Esophagus squamous epithelium (tissue), 5 donors: ENCODE results near the gene ITGAL. TPM values are rescaled to one million over a fixed set of nuclear protein-coding genes. Genes with fewer than 3 reads are reported as not detected.
"Not testable (repeated sequence)": the region's sequence is repeated elsewhere in the genome, so short reads cannot be mapped to it uniquely, and the experiment has no call there.

Source experiments
- DNase-seq: peaks from one replicate; lab custom pipeline; 2025; lab: John Stamatoyannopoulos, UW
- H3K27ac ChIP-seq, 4 donors: fragments of 200-600 bp; sonication (generic); one replicate each; pipeline ENCODE4 v1.5.1; 2016 to 2019; ENCODE audit warnings: mild to moderate bottlenecking in 1 of 4
- H3K27me3 ChIP-seq, 4 donors: fragments of 200-600 bp; sonication (generic); 1 replicate in 3 of 4; 2 replicates in 1 of 4; pipeline versions ENCODE4 v1.5.1 to v1.6.0; 2017 to 2021; ENCODE audit warnings: antibody characterized with exemption in 1 of 4
- H3K36me3 ChIP-seq, 3 donors: fragments of 200-600 bp; sonication (generic); one replicate each; pipeline ENCODE4 v1.5.1; 2016 to 2019
- H3K4me1 ChIP-seq, 3 donors: fragments of 200-600 bp; sonication (generic); one replicate each; pipeline ENCODE4 v1.5.1; 2017 to 2019
- H3K4me3 ChIP-seq, 4 donors: fragments of 200-600 bp; sonication (generic); 1 replicate in 3 of 4; 2 replicates in 1 of 4; pipeline ENCODE4 v1.5.1; 2016 to 2019; ENCODE audit warnings: mild to moderate bottlenecking in 2 of 4, moderate library complexity in 1 of 4
- H3K9me3 ChIP-seq, 3 donors: fragments of 200-600 bp; sonication (generic); one replicate each; pipeline ENCODE4 v1.5.1; 2016 to 2019
- CTCF ChIP-seq, 6 experiments: fragments of 450-650 bp in 4 of 6; fragments of 200-600 bp in 2 of 6; sonication (generic) in 2 of 6; IDR thresholded peaks; one replicate each; pipeline ENCODE4 v1.5.1; 2016 to 2019; ENCODE audit warnings: antibody characterized with exemption in 6 of 6, mild to moderate bottlenecking in 4 of 6, moderate library complexity in 4 of 6
- POLR2A ChIP-seq, 4 donors: fragments of 450-650 bp; IDR thresholded peaks; one replicate each; pipeline ENCODE4 v1.6.1; 2017; ENCODE audit warnings: antibody characterized with exemption in 4 of 4, mild to moderate bottlenecking in 4 of 4, moderate library complexity in 3 of 4
- WGBS, 2 donors: methylation state at CpG; one replicate each; pipeline ENCODE4 v1.1.5; 2018; 5-methylcytosine and 5-hydroxymethylcytosine counted together
- intact Hi-C: fragments of 100-400 bp; cut with DNase I; formaldehyde crosslinking; loops from one replicate; pipeline ENCODE4 v1.15.0; 2022
- total RNA-seq, 4 donors: library from RNA; depleted of rRNA; stranded (reverse); fragments of >200 nt; gene quantifications; one replicate each; pipeline ENCODE4 v1.1.0, GENCODE V29; 2016
- donor health status: DM: yes; HTN: yes; CAD: no.

The ITGAL gene
- total RNA-seq, 4 donors from 2014 or later = 1.3 to 4.4 (median 2.4) TPM

- Histone ChIP-seq H3K4me3 (peak overlapping the region; percentile 78 to 91 (median 88)), H3K9me3 (no peaks in the 10 kb centered on the region), H3K4me1 (peaks cover 9 to 36% (median 18%) of the 10 kb centered on the region in 3 donors), H3K27ac (peak overlapping the region; percentile 89 to 96 (median 93)), H3K27me3 (no peaks in the 10 kb centered on the region), H3K36me3 (peaks cover 0 to 19% (median 5%) of the 10 kb centered on the region in 3 donors)
- TF ChIP-seq POLR2A (IDR thresholded peaks at IDR 0.05) = no peak
- no peak for TF ChIP-seq CTCF (IDR thresholded peaks at IDR 0.05)
- no peak for DNase-seq
- intact Hi-C loops = loop anchor here (5.0 kb wide), 1 partner anchor 81 kb away; the partner anchor contains the start of gene ZNF768
- 78 to 80% methylated on average over 9 to 10 of the region's 10 CpGs for WGBS, 2 donors
Measured at GRCh38 chr16:30446203-30446595, 26.3 kb upstream of the ITGAL start.

- peaks cover 9 to 35% (median 18%) of the 10 kb centered on the region in 3 donors for H3K4me1 ChIP-seq
- peaks cover 0 to 15% (median 5%) of the 10 kb centered on the region in 3 donors for H3K36me3 ChIP-seq
- H3K9me3 ChIP-seq = no peaks in the 10 kb centered on the region
- H3K27me3 ChIP-seq = no peaks in the 10 kb centered on the region
- DNase-seq = no peak
- no peak overlapping the region for H3K4me3 ChIP-seq
- no peak for TF ChIP-seq CTCF (IDR thresholded peaks at IDR 0.05)
- TF ChIP-seq POLR2A (IDR thresholded peaks at IDR 0.05) = no peak
- intact Hi-C loops = loop anchor here (5.0 kb wide), 1 partner anchor 80 kb away; the partner anchor contains the start of gene ZNF768
- WGBS, 2 donors = 88 to 89% methylated on average over 12 of the region's 12 CpGs
- no peak overlapping the region for H3K27ac ChIP-seq
Measured at GRCh38 chr16:30447512-30448226, 24.9 kb upstream of the ITGAL start.

- H3K4me1 ChIP-seq = peaks cover 9 to 21% (median 15%) of the 10 kb centered on the region in 3 donors
- intact Hi-C loops = loop anchor here (5.0 kb wide), 1 partner anchor 78 kb away; the partner anchor contains the start of gene ZNF768
- H3K27ac ChIP-seq = no peak overlapping the region
- DNase-seq = no peak
- TF ChIP-seq POLR2A (IDR thresholded peaks at IDR 0.05) (no peak), CTCF (IDR thresholded peaks at IDR 0.05) (no peak)
- no peaks in the 10 kb centered on the region for H3K9me3 ChIP-seq
- no peak overlapping the region for H3K4me3 ChIP-seq
- 73 to 89% methylated on average over 3 of the region's 3 CpGs for WGBS, 2 donors
- H3K27me3 ChIP-seq = no peaks in the 10 kb centered on the region
- H3K36me3 ChIP-seq = peaks cover 0 to under 1% (median 0%) of the 10 kb centered on the region in 3 donors
Measured at GRCh38 chr16:30449116-30449435, 23.5 kb upstream of the ITGAL start.

GRCh38 chr16:30452709-30453580 lies 19.6 kb upstream of the ITGAL start:
- H3K9me3 ChIP-seq, intact Hi-C loops, H3K27ac ChIP-seq, H3K4me1 ChIP-seq, H3K4me3 ChIP-seq, H3K27me3 ChIP-seq, DNase-seq, H3K36me3 ChIP-seq: not testable (repeated sequence)
- 80 to 84% methylated on average over 15 to 20 of the region's 20 CpGs for WGBS, 2 donors

- TF ChIP-seq CTCF (IDR thresholded peaks at IDR 0.05) = no peak
- Histone ChIP-seq H3K36me3 (no peaks in the 10 kb centered on the region), H3K4me1 (peaks cover 0 to 9% (median 0%) of the 10 kb centered on the region in 3 donors), H3K4me3 (no peak overlapping the region), H3K27ac (no peak overlapping the region), H3K27me3 (no peaks in the 10 kb centered on the region), H3K9me3 (no peaks in the 10 kb centered on the region)
- intact Hi-C loops = no loop called here
- DNase-seq = no peak
- WGBS, 2 donors = 77 to 87% methylated on average over 1 of the region's 1 CpG
Measured at GRCh38 chr16:30456302-30456701, 16.2 kb upstream of the ITGAL start.
